IMR-90 (cell line): ENCODE data around the gene MPZL2. TPM values are rescaled to one million over a fixed set of nuclear protein-coding genes. Genes with fewer than 3 reads are reported as not detected.

Experiments
- ATAC-seq: fragments of 200-7000 bp; cut with Tn5 transposase; 2 replicates; pipeline ENCODE4 v1.9.1; 2020; ENCODE audit warnings: low read depth, mild to moderate bottlenecking, moderate library complexity
- BruUV-seq: library from RNA; stranded (reverse); fragments of 400-500 nt; replicated peaks from 2 replicates; lab custom pipeline; 2021; lab: Mats Ljungman, UMichigan
- CTCF ChIA-PET: fragments of 300-600 bp; formaldehyde crosslinking; extraction: SDS; loops from one replicate; lab custom pipeline; 2021; ENCODE audit warnings: antibody characterized with exemption; lab: Yijun Ruan, JAX
- POLR2A ChIA-PET: fragments of 300-600 bp; sonication (Branson Sonifier 250); formaldehyde crosslinking; loops from one replicate; lab custom pipeline; 2022; ENCODE audit warnings: antibody characterized with exemption; ENCODE audit not compliant: unreplicated experiment; lab: Charles Lee
- DNase-seq: peaks from one replicate; pipeline ENCODE4 v3.0.0; 2013
- H2AFZ ChIP-seq: replicated peaks from 2 replicates; pipeline ENCODE3; 2013; ENCODE audit warnings: low read length, mild to moderate bottlenecking; ENCODE audit not compliant: poor library complexity
- H2AK5ac ChIP-seq: 2 replicates; pipeline ENCODE4 v1.6.1; 2013; ENCODE audit warnings: low read depth, low read length, inconsistent platforms
- H2AK9ac ChIP-seq: replicated peaks from 2 replicates; pipeline ENCODE3; 2013; ENCODE audit warnings: mild to moderate bottlenecking, low read depth, low read length, moderate library complexity; ENCODE audit not compliant: poor library complexity
- H2BK120ac ChIP-seq: 2 replicates; pipeline ENCODE4 v1.6.1; 2013; ENCODE audit warnings: low read depth, low read length, inconsistent platforms
- H2BK15ac ChIP-seq: 3 replicates; pipeline ENCODE4 v1.6.1; 2013; ENCODE audit warnings: low read depth, low read length, inconsistent platforms
- H2BK20ac ChIP-seq: 2 replicates; pipeline ENCODE4 v1.6.1; 2013; ENCODE audit warnings: low read depth, mild to moderate bottlenecking, inconsistent platforms, low read length, moderate library complexity
- H2BK5ac ChIP-seq: 2 replicates; pipeline ENCODE4 v1.6.1; 2013; ENCODE audit warnings: mild to moderate bottlenecking, low read depth, low read length, inconsistent platforms; ENCODE audit not compliant: poor library complexity, severe bottlenecking
- H3K14ac ChIP-seq: replicated peaks from 2 replicates; pipeline ENCODE4 v1.6.1; 2013; ENCODE audit warnings: low read depth, low read length, inconsistent platforms
- H3K18ac ChIP-seq: 2 replicates; pipeline ENCODE4 v1.6.1; 2013; ENCODE audit warnings: low read depth, low read length, control low read depth
- H3K23ac ChIP-seq: 2 replicates; pipeline ENCODE4 v1.6.1; 2013; ENCODE audit warnings: low read depth, low read length, inconsistent platforms
- H3K27ac ChIP-seq: 2 replicates; pipeline ENCODE4 v1.5.1; 2013; ENCODE audit warnings: mild to moderate bottlenecking, control low read depth, low read length; ENCODE audit not compliant: insufficient read depth
- H3K27me3 ChIP-seq: 2 replicates; pipeline ENCODE4 v1.6.1; 2013; ENCODE audit warnings: low read length; ENCODE audit not compliant: control insufficient read depth, insufficient read depth
- H3K36me3 ChIP-seq: 2 replicates; pipeline ENCODE4 v1.6.1; 2013; ENCODE audit warnings: low read length, mixed read lengths; ENCODE audit not compliant: control insufficient read depth, insufficient read depth
- H3K4ac ChIP-seq: 2 replicates; pipeline ENCODE4 v1.6.1; 2013; ENCODE audit warnings: low read depth, low read length, inconsistent platforms
- H3K4me1 ChIP-seq: 2 replicates; pipeline ENCODE4 v1.6.1; 2013; ENCODE audit warnings: low read length, mixed read lengths; ENCODE audit not compliant: control insufficient read depth, insufficient read depth
- H3K4me2 ChIP-seq: 2 replicates; pipeline ENCODE4 v1.6.1; 2013; ENCODE audit warnings: low read depth, mild to moderate bottlenecking, control low read depth, low read length, moderate library complexity
- H3K4me3 ChIP-seq: 2 replicates; pipeline ENCODE4 v1.5.1; 2013; ENCODE audit warnings: low read depth, mild to moderate bottlenecking, control low read depth, low read length, moderate library complexity; ENCODE audit not compliant: insufficient read depth
- H3K56ac ChIP-seq: 2 replicates; pipeline ENCODE4 v1.6.1; 2013; ENCODE audit warnings: low read length, inconsistent platforms; ENCODE audit not compliant: insufficient read depth; ENCODE audit errors: extremely low read depth
- H3K79me1 ChIP-seq, 2 experiments: 2 replicates each; pipeline ENCODE4 v1.6.1; 2013; ENCODE audit warnings: low read length in 2 of 2, inconsistent platforms in 1 of 2, low read depth in 1 of 2
- H3K9ac ChIP-seq: 2 replicates; pipeline ENCODE4 v1.6.1; 2013; ENCODE audit warnings: low read depth, low read length, control low read depth
- H3K9me1 ChIP-seq: 2 replicates; pipeline ENCODE4 v1.6.1; 2013; ENCODE audit warnings: low read length, inconsistent platforms; ENCODE audit not compliant: insufficient read depth
- H3K9me3 ChIP-seq: 2 replicates; pipeline ENCODE4 v1.6.1; 2013; ENCODE audit warnings: low read length; ENCODE audit not compliant: control insufficient read depth, insufficient read depth
- H4K20me1 ChIP-seq: 2 replicates; pipeline ENCODE4 v1.6.1; 2013; ENCODE audit warnings: low read length, inconsistent platforms; ENCODE audit not compliant: insufficient read depth
- H4K5ac ChIP-seq: 2 replicates; pipeline ENCODE4 v1.6.1; 2013; ENCODE audit warnings: mild to moderate bottlenecking, low read depth, low read length, control low read depth
- H4K8ac ChIP-seq, 2 experiments: 2 replicates each; pipeline ENCODE4 v1.6.1; 2013; ENCODE audit warnings: low read depth in 2 of 2, low read length in 2 of 2, control low read depth in 1 of 2, inconsistent platforms in 1 of 2
- H4K91ac ChIP-seq: 2 replicates; pipeline ENCODE4 v1.6.1; 2013; ENCODE audit warnings: low read depth, low read length, inconsistent platforms; ENCODE audit not compliant: insufficient read depth
- BHLHE40 ChIP-seq: fragments of 150-350 bp; IDR thresholded peaks from 2 replicates; pipeline ENCODE4 v1.6.1; 2016; ENCODE audit warnings: mild to moderate bottlenecking, low read depth, low read length
- CTCF ChIP-seq: conservative IDR thresholded peaks from 2 replicates; pipeline ENCODE4 v1.5.1; 2012; ENCODE audit warnings: mild to moderate bottlenecking, low read depth, low read length, improper control_type of control experiment
- MXI1 ChIP-seq: IDR thresholded peaks from 2 replicates; pipeline ENCODE4 v1.6.1; 2012; ENCODE audit warnings: low read depth, mild to moderate bottlenecking, low read length, moderate library complexity, borderline replicate concordance
- RFX5 ChIP-seq: IDR thresholded peaks from 2 replicates; pipeline ENCODE4 v1.8.0; 2012; ENCODE audit warnings: low read depth, mild to moderate bottlenecking, low read length, moderate library complexity
- WGBS, 2 experiments: methylation state at CpG; one replicate each; pipeline versions ENCODE4 v1.1.5 to v1.1.7; 2013; ENCODE audit warnings: missing lambda C conversion rate in 2 of 2; ENCODE audit not compliant: insufficient read length in 1 of 2; ENCODE audit errors: extremely low coverage in 2 of 2; 5-methylcytosine and 5-hydroxymethylcytosine counted together
- dilution Hi-C: fragments of 300-500 bp; cut with HindIII; formaldehyde crosslinking; loops from one replicate; pipeline ENCODE4 v1.14.3; 2018; ENCODE audit warnings: low sequenced_read_pairs; ENCODE audit not compliant: unreplicated experiment
- in situ Hi-C: fragments of 300-500 bp; cut with MboI; formaldehyde crosslinking; loops from 3 replicates; pipeline ENCODE4 v1.14.3; 2019; ENCODE audit warnings: low sequenced_read_pairs, inconsistent platforms, mixed read lengths
- intact Hi-C: fragments of 100-400 bp; cut with micrococcal nuclease; formaldehyde crosslinking; loops from 2 replicates; pipeline ENCODE4 v1.10.0; 2022
- polyA plus RNA-seq, 3 experiments: library from polyadenylated mRNA; depleted of rRNA; stranded (reverse); fragments of >200 nt; gene quantifications; 2 replicates each; pipeline ENCODE4 v1.2.3, GENCODE V29; 2012; ENCODE audit warnings: low replicate concordance in 1 of 3
- total RNA-seq: library from RNA; depleted of rRNA; stranded (reverse); fragments of >200 nt; gene quantifications from 2 replicates; pipeline ENCODE4 v1.2.3, GENCODE V29; 2012

MPZL2 gene
- total and polyA plus RNA-seq, 2 of the 4 experiments (the other 2 are of a cell fraction), result not detected

GRCh38 chr11:118219732-118220131, 44.4 kb downstream of the MPZL2 start:
- WGBS, 2 experiments, result no CpG with 5 or more reads among the region's 1 CpG
- CTCF ChIA-PET, result no interaction called here

More at GRCh38 chr11:118219732-118220131, 44.4 kb downstream of the MPZL2 start:
- Histone ChIP-seq H2BK20ac (no peak overlapping the region), H3K4me1 (no peaks in the 10 kb centered on the region), H3K36me3 (no peaks in the 10 kb centered on the region), H3K9me3 (no peaks in the 10 kb centered on the region), H3K9me1 (no peaks in the 10 kb centered on the region), H4K8ac (no peak overlapping the region), H3K79me1 (no peaks in the 10 kb centered on the region), H3K9ac (no peak overlapping the region), H2BK120ac (no peak overlapping the region), H3K27ac (no peak overlapping the region), H4K5ac (no peak overlapping the region), H3K4me3 (no peak overlapping the region), H3K4me2 (no peak overlapping the region), H2AFZ (no peak overlapping the region), H4K91ac (no peak overlapping the region), H2BK15ac (no peak overlapping the region), H3K4ac (no peak overlapping the region), H3K23ac (no peak overlapping the region), H3K27me3 (peaks cover 7% of the 10 kb centered on the region; the same call in 1 of the 2 replicates), H3K18ac (no peak overlapping the region), H2BK5ac (no peak overlapping the region), H3K14ac (no peak overlapping the region), H4K20me1 (no peaks in the 10 kb centered on the region), H2AK9ac (no peak overlapping the region), H2AK5ac (no peak overlapping the region), H3K56ac (no peak overlapping the region)
- ATAC-seq, result no peak
- TF ChIP-seq CTCF (no peak), BHLHE40 (no peak), RFX5 (no peak), MXI1 (no peak)
- intact Hi-C loops, result no loop called here
- no peak for DNase-seq
- BruUV-seq, result no TSS peak
- in situ Hi-C loops, result no loop called here
- dilution Hi-C loops, result no loop called here
- POLR2A ChIA-PET, result no interaction called here
